A549 (cell line): ENCODE data around the gene LGR6. TPM values are rescaled to one million over a fixed set of nuclear protein-coding genes. Genes with fewer than 3 reads are reported as not detected.
A peak's percentile ranks its signal among the peaks of the same experiment; 100 is the strongest.

Experiments
- ATAC-seq, 2 experiments: fragments of 200-7000 bp in 1 of 2; fragments of >200 bp in 1 of 2; cut with Nextera tagmentation in 1 of 2; cut with Tn5 transposase in 1 of 2; 3 replicates each; pipeline versions ENCODE4 v1.8.0 to v1.9.1; 2018 to 2020; ENCODE audit warnings: mild to moderate bottlenecking in 1 of 2, moderate library complexity in 1 of 2
- CTCF ChIA-PET: fragments of 300-600 bp; sonication (Branson Sonifier 250); formaldehyde crosslinking; extraction: SDS; loops from one replicate; lab custom pipeline; 2021; ENCODE audit warnings: antibody characterized with exemption, inconsistent platforms; lab: Yijun Ruan, JAX
- POLR2A ChIA-PET: fragments of 350-600 bp; formaldehyde crosslinking; extraction: SDS; loops from one replicate; lab custom pipeline; 2021; ENCODE audit warnings: antibody characterized with exemption, inconsistent platforms; lab: Yijun Ruan, JAX
- DNase-seq, 2 experiments: peaks; one replicate each; pipeline versions ENCODE4 v3.0.0 to v3.0.0-alpha.2; 2011 to 2016; ENCODE audit warnings: low read depth in 1 of 2, low spot score in 1 of 2
- FAIRE-seq: peaks from 2 replicates; lab custom pipeline; 2011; peaks lifted over from hg19 to GRCh38; lab: Jason Lieb, UNC
- H3K27ac ChIP-seq, 2 experiments: fragments of >200 bp; sonication (Bioruptor Twin); formaldehyde crosslinking; 3 replicates each; pipeline ENCODE4 v1.5.1; 2016 to 2017
- H3K4me1 ChIP-seq: fragments of >200 bp; sonication (Bioruptor Twin); formaldehyde crosslinking; 3 replicates; pipeline ENCODE4 v1.6.1; 2016
- H3K4me2 ChIP-seq: fragments of >200 bp; sonication (Bioruptor Twin); formaldehyde crosslinking; 3 replicates; pipeline ENCODE4 v1.6.1; 2016
- H3K4me3 ChIP-seq: fragments of >200 bp; sonication (Bioruptor Twin); formaldehyde crosslinking; 3 replicates; pipeline ENCODE4 v1.5.1; 2016
- H3K9me3 ChIP-seq: fragments of >200 bp; sonication (Bioruptor Twin); formaldehyde crosslinking; 3 replicates; pipeline ENCODE4 v1.6.1; 2016
- ATOH8 ChIP-seq: fragments of 250-450 bp; sonication (Bioruptor Pico); IDR thresholded peaks from 2 replicates; pipeline ENCODE4 v1.5.0; 2020; ENCODE audit warnings: low read depth, mild to moderate bottlenecking, moderate library complexity
- BHLHE40 ChIP-seq: IDR thresholded peaks from 2 replicates; pipeline ENCODE4 v1.6.1; 2012; ENCODE audit warnings: low read depth, low read length, inconsistent platforms
- CHD4 ChIP-seq: fragments of 200-600 bp; sonication (generic); IDR thresholded peaks from 2 replicates; pipeline ENCODE4 v1.6.1; 2016; ENCODE audit warnings: antibody characterized with exemption, mild to moderate bottlenecking, borderline replicate concordance
- CTCF ChIP-seq: fragments of >200 bp; sonication (Bioruptor Twin); formaldehyde crosslinking; IDR thresholded peaks from 3 replicates; pipeline ENCODE4 v1.5.1; 2016
- ELK1 ChIP-seq: fragments of 150-350 bp; IDR thresholded peaks from 2 replicates; pipeline ENCODE4 v1.6.1; 2014; ENCODE audit warnings: low read depth, mild to moderate bottlenecking, low read length
- EP300 ChIP-seq, 2 experiments: fragments of >200 bp; sonication (Bioruptor Twin); formaldehyde crosslinking; IDR thresholded peaks; 2 replicates in 1 of 2; 3 replicates in 1 of 2; pipeline ENCODE4 v1.6.1; 2016 to 2017
- ESRRA ChIP-seq: fragments of 150-350 bp; IDR thresholded peaks from 2 replicates; pipeline ENCODE4 v1.6.1; 2014; ENCODE audit warnings: mild to moderate bottlenecking, low read length, borderline replicate concordance
- MAFK ChIP-seq: fragments of 450-650 bp; IDR thresholded peaks from 2 replicates; pipeline ENCODE4 v1.6.1; 2014; ENCODE audit not compliant: partially characterized antibody
- NR3C1 ChIP-seq: fragments of >200 bp; sonication (Bioruptor Twin); formaldehyde crosslinking; IDR thresholded peaks from 3 replicates; pipeline ENCODE4 v1.6.1; 2017
- RAD21 ChIP-seq, 2 experiments: fragments of >200 bp in 1 of 2; sonication (Bioruptor Twin) in 1 of 2; formaldehyde crosslinking in 1 of 2; IDR thresholded peaks in 1 of 2; conservative IDR thresholded peaks in 1 of 2; 2 replicates in 1 of 2; 3 replicates in 1 of 2; pipeline ENCODE4 v1.6.1; 2012 to 2018; ENCODE audit warnings: inconsistent platforms in 1 of 2
- REST ChIP-seq: fragments of 200-600 bp; sonication (generic); IDR thresholded peaks from 2 replicates; pipeline ENCODE4 v1.6.1; 2016; ENCODE audit warnings: antibody characterized with exemption, mild to moderate bottlenecking, moderate library complexity
- SMC3 ChIP-seq: fragments of >200 bp; sonication (Bioruptor Twin); formaldehyde crosslinking; IDR thresholded peaks from 3 replicates; pipeline ENCODE4 v1.6.1; 2018; ENCODE audit warnings: inconsistent platforms
- WGBS: methylation state at CpG from one replicate; pipeline ENCODE4 v1.1.6; 2017; ENCODE audit errors: missing lambda C conversion rate; 5-methylcytosine and 5-hydroxymethylcytosine counted together
- polyA plus RNA-seq, 4 experiments: library from polyadenylated mRNA; depleted of rRNA in 3 of 4; stranded (reverse); fragments of >200 nt; fragmentation: RNase III in 1 of 4; extraction: RNeasy Plus Mini Kit Qiagen cat#74134 plus additional on column Dnase treatment in 1 of 4; gene quantifications; 2 replicates in 3 of 4; 3 replicates in 1 of 4; pipeline ENCODE4 v1.2.3, GENCODE V29; 2011 to 2017

LGR6 gene
- polyA plus RNA-seq, 2 of the 4 experiments (the other 2 are of a cell fraction) = 0.84 to 1.1 TPM

- no peak for TF ChIP-seq ELK1
- TF ChIP-seq ATOH8 (CRISPR knock-in tag) = no peak
- TF ChIP-seq CTCF = no peak
- TF ChIP-seq NR3C1 = no peak
- no peak for TF ChIP-seq CHD4
- TF ChIP-seq MAFK = no peak
- no peak for TF ChIP-seq EP300 (IDR thresholded peaks at IDR 0.05)
Observed at GRCh38 chr1:202208351-202208857, 14.8 kb downstream of the LGR6 start (continued).

- ChIA-PET POLR2A (no interaction called here), CTCF (interaction anchor here (1.0 to 2.9 kb wide), 8 partner anchors 11 to 107 kb away, joined by 3 to 15 read pairs (median 4); no protein-coding TSS in a partner anchor)
- peak in 1 of 2 experiments; percentile 52 for DNase-seq
- FAIRE-seq = no peak
- peak; percentile 73 to 75 for ATAC-seq
- Histone ChIP-seq H3K4me1 (peaks cover 11% of the 10 kb centered on the region), H3K4me3 (no peak overlapping the region), H3K4me2 (no peak overlapping the region), H3K9me3 (no peaks in the 10 kb centered on the region; the same call in 2 of the 3 replicates), H3K27ac (no peak overlapping the region)
- WGBS = 32% methylated on average over 6 of the region's 6 CpGs
- TF ChIP-seq BHLHE40 = no peak
- no peak for TF ChIP-seq REST
- 0 out of 3 replicates have a peak, but pooled peaks have one; percentile 7 for TF ChIP-seq CTCF
- TF ChIP-seq RAD21 (conservative IDR thresholded peaks at IDR 0.05 in 1 of 2, IDR thresholded peaks at IDR 0.05 in 1 of 2) = peak in 1 of 2 experiments; percentile 29; a peak in 3 of 5 replicates
- peak; percentile 27; the same call in 2 of the 3 replicates for TF ChIP-seq SMC3
Observed at GRCh38 chr1:202210385-202210784, 16.8 kb downstream of the LGR6 start.

- FAIRE-seq = no peak
- Histone ChIP-seq H3K4me3 (no peak overlapping the region), H3K27ac (no peak overlapping the region)
- POLR2A ChIA-PET = no interaction called here
- TF ChIP-seq MAFK (no peak), ESRRA (no peak)
- TF ChIP-seq, all 56 proteins: peak for 0
- ATAC-seq (no peak), DNase-seq (no peak)
- CTCF ChIA-PET = interaction anchor here (0.6 to 4.7 kb wide), 10 partner anchors 11 to 573 kb away, joined by 3 to 25 read pairs (median 4); no protein-coding TSS in a partner anchor
- Histone ChIP-seq H3K9me3 (no peaks in the 10 kb centered on the region; the same call in 2 of the 3 replicates), H3K4me2 (no peak overlapping the region), H3K4me1 (peaks cover 11% of the 10 kb centered on the region)
- WGBS = 91% methylated on average over 1 of the region's 1 CpG
Observed at GRCh38 chr1:202210969-202211368, 17.4 kb downstream of the LGR6 start.
